Transverse colon (tissue), 4 donors: ENCODE data around the gene FGF3.

Source experiments
- CTCF ChIP-seq, 5 experiments: fragments of 200-600 bp in 3 of 5; fragments of 450-650 bp in 2 of 5; sonication (generic) in 3 of 5; IDR thresholded peaks; 1 replicate in 2 of 5; 2 replicates in 3 of 5; pipeline ENCODE4 v1.5.1; 2016 to 2017; ENCODE audit warnings: antibody characterized with exemption in 5 of 5, inconsistent platforms in 3 of 5, mild to moderate bottlenecking in 2 of 5, moderate library complexity in 1 of 5
- EP300 ChIP-seq: sonication (generic); formaldehyde crosslinking; IDR thresholded peaks from one replicate; pipeline ENCODE4 v1.6.1; 2017; ENCODE audit warnings: antibody characterized with exemption, low read depth
- POLR2A ChIP-seq: fragments of 450-650 bp; IDR thresholded peaks from one replicate; pipeline ENCODE4 v1.6.1; 2016; ENCODE audit warnings: antibody characterized with exemption, mild to moderate bottlenecking, moderate library complexity
- POLR2AphosphoS5 ChIP-seq, 3 donors: sonication (generic); formaldehyde crosslinking; IDR thresholded peaks; one replicate each; pipeline ENCODE4 v1.6.1; 2016; ENCODE audit warnings: antibody characterized with exemption in 3 of 3

GRCh38 chr11:69860244-69860643 is 41.0 kb upstream of the FGF3 start:
- TF ChIP-seq CTCF (IDR thresholded peaks at IDR 0.05) (no peak), POLR2A (no peak), POLR2AphosphoS5 (IDR thresholded peaks at IDR 0.05) (no peak), EP300 (no peak)
